ENCODE data around the gene CYP4A22.

DNA sequence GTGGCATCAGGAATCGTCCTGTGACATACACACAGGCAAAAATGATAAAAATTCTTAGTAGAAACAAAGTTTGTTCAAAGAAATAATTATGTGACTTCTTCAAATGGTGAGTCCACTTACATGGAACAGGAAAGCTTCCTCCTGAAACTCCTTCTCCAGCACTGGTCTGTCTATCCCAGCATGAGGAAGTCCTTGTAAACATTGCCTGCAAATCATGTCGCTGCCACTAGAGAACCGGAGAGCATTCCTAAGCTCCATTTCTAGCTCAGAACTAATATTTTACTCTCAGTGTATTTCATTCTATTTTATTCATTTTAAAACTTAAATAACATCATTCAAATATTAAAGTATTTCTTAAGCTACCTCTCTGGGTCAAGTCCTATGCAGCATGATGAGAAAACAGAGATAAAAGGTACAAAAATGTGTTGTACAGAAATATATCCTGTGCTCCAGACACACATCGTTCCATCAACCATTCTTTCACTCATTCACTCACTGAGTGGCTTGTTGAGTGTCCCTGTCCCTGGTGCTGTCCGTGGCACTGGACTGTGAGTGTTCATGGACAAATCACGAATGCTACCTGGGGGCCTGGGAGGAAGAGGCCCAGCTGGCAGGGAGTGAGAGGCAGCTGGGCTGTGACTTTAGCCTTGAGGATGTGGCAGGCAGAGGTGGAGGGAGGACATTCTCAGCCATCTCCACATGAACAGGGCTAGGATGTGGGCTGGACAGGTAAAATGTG lies 10.0 kb downstream of the CYP4A22 start:
- TF ChIP-seq, protein P1, sequence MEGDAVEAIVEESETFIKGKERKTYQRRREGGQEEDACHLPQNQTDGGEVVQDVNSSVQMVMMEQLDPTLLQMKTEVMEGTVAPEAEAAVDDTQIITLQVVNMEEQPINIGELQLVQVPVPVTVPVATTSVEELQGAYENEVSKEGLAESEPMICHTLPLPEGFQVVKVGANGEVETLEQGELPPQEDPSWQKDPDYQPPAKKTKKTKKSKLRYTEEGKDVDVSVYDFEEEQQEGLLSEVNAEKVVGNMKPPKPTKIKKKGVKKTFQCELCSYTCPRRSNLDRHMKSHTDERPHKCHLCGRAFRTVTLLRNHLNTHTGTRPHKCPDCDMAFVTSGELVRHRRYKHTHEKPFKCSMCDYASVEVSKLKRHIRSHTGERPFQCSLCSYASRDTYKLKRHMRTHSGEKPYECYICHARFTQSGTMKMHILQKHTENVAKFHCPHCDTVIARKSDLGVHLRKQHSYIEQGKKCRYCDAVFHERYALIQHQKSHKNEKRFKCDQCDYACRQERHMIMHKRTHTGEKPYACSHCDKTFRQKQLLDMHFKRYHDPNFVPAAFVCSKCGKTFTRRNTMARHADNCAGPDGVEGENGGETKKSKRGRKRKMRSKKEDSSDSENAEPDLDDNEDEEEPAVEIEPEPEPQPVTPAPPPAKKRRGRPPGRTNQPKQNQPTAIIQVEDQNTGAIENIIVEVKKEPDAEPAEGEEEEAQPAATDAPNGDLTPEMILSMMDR (IDR thresholded peaks at IDR 0.05), result no peak
- TF ChIP-seq POLR2AphosphoS5 (IDR thresholded peaks at IDR 0.05; ENCODE audit: low read depth, low read length) (no peak), SIN3A (IDR thresholded peaks at IDR 0.05; ENCODE audit: borderline replicate concordance, insufficient read depth, low read depth, low read length) (no peak)
- TF ChIP-seq, protein P2, sequence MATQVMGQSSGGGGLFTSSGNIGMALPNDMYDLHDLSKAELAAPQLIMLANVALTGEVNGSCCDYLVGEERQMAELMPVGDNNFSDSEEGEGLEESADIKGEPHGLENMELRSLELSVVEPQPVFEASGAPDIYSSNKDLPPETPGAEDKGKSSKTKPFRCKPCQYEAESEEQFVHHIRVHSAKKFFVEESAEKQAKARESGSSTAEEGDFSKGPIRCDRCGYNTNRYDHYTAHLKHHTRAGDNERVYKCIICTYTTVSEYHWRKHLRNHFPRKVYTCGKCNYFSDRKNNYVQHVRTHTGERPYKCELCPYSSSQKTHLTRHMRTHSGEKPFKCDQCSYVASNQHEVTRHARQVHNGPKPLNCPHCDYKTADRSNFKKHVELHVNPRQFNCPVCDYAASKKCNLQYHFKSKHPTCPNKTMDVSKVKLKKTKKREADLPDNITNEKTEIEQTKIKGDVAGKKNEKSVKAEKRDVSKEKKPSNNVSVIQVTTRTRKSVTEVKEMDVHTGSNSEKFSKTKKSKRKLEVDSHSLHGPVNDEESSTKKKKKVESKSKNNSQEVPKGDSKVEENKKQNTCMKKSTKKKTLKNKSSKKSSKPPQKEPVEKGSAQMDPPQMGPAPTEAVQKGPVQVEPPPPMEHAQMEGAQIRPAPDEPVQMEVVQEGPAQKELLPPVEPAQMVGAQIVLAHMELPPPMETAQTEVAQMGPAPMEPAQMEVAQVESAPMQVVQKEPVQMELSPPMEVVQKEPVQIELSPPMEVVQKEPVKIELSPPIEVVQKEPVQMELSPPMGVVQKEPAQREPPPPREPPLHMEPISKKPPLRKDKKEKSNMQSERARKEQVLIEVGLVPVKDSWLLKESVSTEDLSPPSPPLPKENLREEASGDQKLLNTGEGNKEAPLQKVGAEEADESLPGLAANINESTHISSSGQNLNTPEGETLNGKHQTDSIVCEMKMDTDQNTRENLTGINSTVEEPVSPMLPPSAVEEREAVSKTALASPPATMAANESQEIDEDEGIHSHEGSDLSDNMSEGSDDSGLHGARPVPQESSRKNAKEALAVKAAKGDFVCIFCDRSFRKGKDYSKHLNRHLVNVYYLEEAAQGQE (IDR thresholded peaks at IDR 0.05; ENCODE audit: insufficient read depth in 1 of 2, low read depth in 2 of 2, low read length in 1 of 2), result 0 out of 4 replicates have a peak, but pooled peaks have one; percentile 20 to 39

Data from Panc1 (cell line).